ENCODE measurements around the gene ARHGAP22.

ARHGAP22 gene

DNA sequence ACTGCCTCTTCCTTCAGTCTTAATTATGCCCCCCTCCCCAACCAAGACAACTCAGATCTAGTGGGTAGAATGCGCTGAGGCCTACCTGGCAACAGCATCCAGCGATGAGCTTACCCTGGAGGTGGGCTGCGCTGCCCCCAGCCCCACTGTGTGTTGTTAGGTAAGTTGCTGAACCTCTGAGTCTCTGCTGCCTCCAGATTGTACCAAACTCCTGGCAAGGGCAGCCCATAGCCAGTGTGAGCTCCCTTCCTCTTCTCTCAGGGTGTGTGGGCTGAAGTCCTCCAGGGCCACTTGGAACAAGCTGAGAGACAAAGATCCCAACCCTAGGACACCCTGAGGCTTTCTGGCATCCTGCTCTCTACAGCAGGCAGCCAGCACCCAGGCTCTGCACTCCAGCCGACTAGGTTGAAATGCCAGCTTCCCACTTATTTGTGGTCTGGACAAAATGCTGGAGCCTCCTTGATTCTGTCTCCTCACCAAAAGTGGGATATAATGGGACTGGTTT, 135.3 kb downstream of the ARHGAP22 start:
- Histone ChIP-seq H2AFZ (ENCODE audit: low read length) (no peak overlapping the region), H3K79me2 (ENCODE audit: low read length) (no peaks in the 10 kb centered on the region), H3K27me3 (replicated peaks; ENCODE audit: insufficient read depth, low read length) (no peaks in the 10 kb centered on the region), H3K9me2 (replicated peaks; ENCODE audit: insufficient read depth, low read length) (no peaks in the 10 kb centered on the region), H3F3A (ENCODE audit: insufficient read depth, low read length) (no peaks in the 10 kb centered on the region), H3K27ac (ENCODE audit: low read length) (no peak overlapping the region), H3K9ac (ENCODE audit: low read length) (no peak overlapping the region), H4K20me1 (ENCODE audit: insufficient read depth, low read length) (no peaks in the 10 kb centered on the region), H3K4me1 (ENCODE audit: low read length) (no peaks in the 10 kb centered on the region), H3K4me2 (ENCODE audit: low read depth, low read length) (no peak overlapping the region), H3K4me3 (ENCODE audit: low read length) (no peak overlapping the region), H3K36me3 (replicated peaks; ENCODE audit: insufficient read depth, low read length) (no peaks in the 10 kb centered on the region), H3K9me3 (replicated peaks; ENCODE audit: insufficient read depth, low read length) (no peaks in the 10 kb centered on the region)
- TF ChIP-seq, protein P1, sequence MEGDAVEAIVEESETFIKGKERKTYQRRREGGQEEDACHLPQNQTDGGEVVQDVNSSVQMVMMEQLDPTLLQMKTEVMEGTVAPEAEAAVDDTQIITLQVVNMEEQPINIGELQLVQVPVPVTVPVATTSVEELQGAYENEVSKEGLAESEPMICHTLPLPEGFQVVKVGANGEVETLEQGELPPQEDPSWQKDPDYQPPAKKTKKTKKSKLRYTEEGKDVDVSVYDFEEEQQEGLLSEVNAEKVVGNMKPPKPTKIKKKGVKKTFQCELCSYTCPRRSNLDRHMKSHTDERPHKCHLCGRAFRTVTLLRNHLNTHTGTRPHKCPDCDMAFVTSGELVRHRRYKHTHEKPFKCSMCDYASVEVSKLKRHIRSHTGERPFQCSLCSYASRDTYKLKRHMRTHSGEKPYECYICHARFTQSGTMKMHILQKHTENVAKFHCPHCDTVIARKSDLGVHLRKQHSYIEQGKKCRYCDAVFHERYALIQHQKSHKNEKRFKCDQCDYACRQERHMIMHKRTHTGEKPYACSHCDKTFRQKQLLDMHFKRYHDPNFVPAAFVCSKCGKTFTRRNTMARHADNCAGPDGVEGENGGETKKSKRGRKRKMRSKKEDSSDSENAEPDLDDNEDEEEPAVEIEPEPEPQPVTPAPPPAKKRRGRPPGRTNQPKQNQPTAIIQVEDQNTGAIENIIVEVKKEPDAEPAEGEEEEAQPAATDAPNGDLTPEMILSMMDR (IDR thresholded peaks at IDR 0.05; ENCODE audit: low read length) = no peak
- TF ChIP-seq EZH2 (optimal IDR thresholded peaks at IDR 0.05; ENCODE audit: low read depth, low read length) (no peak), EZH2phosphoT487 (IDR thresholded peaks at IDR 0.05; ENCODE audit: low read length) (no peak)
- no peak for DNase-seq

DNA sequence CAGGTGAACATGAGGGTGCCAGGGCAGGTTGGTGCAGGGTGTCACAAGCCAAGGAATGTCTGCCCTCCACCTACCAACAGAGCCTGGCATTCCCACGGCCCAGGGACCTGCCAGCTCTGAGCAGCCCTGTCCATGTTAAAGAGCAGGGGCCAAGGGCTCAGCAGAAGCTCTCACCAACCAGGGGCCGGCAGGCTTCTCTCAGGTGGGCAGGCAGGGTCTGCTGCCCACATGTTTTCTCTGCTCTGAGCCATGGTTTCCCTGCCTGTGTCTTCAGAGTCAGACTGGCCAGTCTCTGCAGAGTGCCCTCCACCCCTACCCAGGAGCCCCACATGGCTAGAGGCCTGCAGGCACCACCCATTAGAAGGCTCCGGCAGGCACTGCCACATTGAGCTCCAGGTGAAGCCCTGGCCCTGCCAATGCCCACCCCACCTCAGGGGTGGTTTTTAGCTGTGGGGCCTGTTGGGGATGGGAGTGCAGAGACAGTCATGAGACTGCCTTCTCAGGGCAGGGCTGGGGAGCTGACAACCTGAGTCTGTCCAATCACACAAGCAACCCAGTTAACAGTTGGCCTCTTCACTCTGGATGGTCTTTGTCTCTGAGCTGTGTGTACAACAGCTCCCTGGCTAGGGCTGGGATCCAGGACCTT, 135.9 kb downstream of the ARHGAP22 start:
- Histone ChIP-seq H3K4me2 (ENCODE audit: low read depth, low read length) (no peak overlapping the region), H3K27ac (ENCODE audit: low read length) (no peak overlapping the region), H3K9me2 (replicated peaks; ENCODE audit: insufficient read depth, low read length) (no peaks in the 10 kb centered on the region), H3K27me3 (replicated peaks; ENCODE audit: insufficient read depth, low read length) (no peaks in the 10 kb centered on the region), H3K36me3 (replicated peaks; ENCODE audit: insufficient read depth, low read length) (no peaks in the 10 kb centered on the region), H3K9me3 (replicated peaks; ENCODE audit: insufficient read depth, low read length) (no peaks in the 10 kb centered on the region), H3K4me1 (ENCODE audit: low read length) (no peaks in the 10 kb centered on the region), H2AFZ (ENCODE audit: low read length) (no peak overlapping the region), H3K4me3 (ENCODE audit: low read length) (no peak overlapping the region), H3K9ac (ENCODE audit: low read length) (no peak overlapping the region), H4K20me1 (ENCODE audit: insufficient read depth, low read length) (no peaks in the 10 kb centered on the region), H3K79me2 (ENCODE audit: low read length) (no peaks in the 10 kb centered on the region), H3F3A (ENCODE audit: insufficient read depth, low read length) (no peaks in the 10 kb centered on the region)
- no peak for TF ChIP-seq EZH2 (optimal IDR thresholded peaks at IDR 0.05; ENCODE audit: low read depth, low read length)
- TF ChIP-seq, protein P1 (IDR thresholded peaks at IDR 0.05; ENCODE audit: low read length) = no peak
- no peak for TF ChIP-seq EZH2phosphoT487 (IDR thresholded peaks at IDR 0.05; ENCODE audit: low read length)
- DNase-seq = no peak

DNA sequence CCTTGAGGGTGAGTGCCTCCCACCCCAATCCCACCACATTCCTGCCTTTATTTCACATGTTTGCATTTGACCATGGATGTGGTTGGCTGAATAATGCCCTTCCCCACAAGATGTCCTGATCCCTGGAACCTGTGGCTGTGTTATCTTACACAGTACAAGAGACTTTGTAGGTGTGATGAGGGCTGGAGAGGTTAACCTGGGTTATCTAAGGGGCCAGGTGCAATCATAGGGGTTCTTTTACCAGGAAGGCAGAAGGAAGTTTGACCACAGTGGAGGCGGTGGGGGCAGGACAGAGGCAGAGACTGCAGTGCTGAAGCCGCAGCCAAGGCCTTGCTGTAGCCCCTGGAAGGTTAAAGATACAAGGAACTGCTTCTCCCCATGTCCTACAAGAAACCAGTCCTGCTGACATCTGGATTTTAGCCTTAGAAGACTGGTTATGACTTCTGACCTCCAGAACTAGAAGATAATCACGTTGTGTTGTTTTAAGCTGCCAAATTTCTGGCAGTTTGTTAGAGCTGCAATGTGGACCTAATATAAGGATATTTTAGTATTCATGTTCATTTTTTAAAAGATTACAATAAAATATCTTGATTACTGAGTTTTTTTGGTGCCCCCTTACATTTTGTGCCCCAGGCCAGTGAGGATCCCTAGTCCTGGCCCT, 136.6 kb downstream of the ARHGAP22 start:
- TF ChIP-seq, protein P1 (IDR thresholded peaks at IDR 0.05; ENCODE audit: low read length) = no peak
- TF ChIP-seq EZH2phosphoT487 (IDR thresholded peaks at IDR 0.05; ENCODE audit: low read length) = no peak
- TF ChIP-seq EZH2 (optimal IDR thresholded peaks at IDR 0.05; ENCODE audit: low read depth, low read length) = no peak
- Histone ChIP-seq H2AFZ (ENCODE audit: low read length) (no peak overlapping the region), H3K36me3 (replicated peaks; ENCODE audit: insufficient read depth, low read length) (no peaks in the 10 kb centered on the region), H3K9me2 (replicated peaks; ENCODE audit: insufficient read depth, low read length) (no peaks in the 10 kb centered on the region), H3K27ac (ENCODE audit: low read length) (no peak overlapping the region), H3K9ac (ENCODE audit: low read length) (no peak overlapping the region), H3F3A (ENCODE audit: insufficient read depth, low read length) (no peaks in the 10 kb centered on the region), H3K4me3 (ENCODE audit: low read length) (no peak overlapping the region), H3K9me3 (replicated peaks; ENCODE audit: insufficient read depth, low read length) (no peaks in the 10 kb centered on the region), H4K20me1 (ENCODE audit: insufficient read depth, low read length) (no peaks in the 10 kb centered on the region), H3K4me2 (ENCODE audit: low read depth, low read length) (no peak overlapping the region), H3K27me3 (replicated peaks; ENCODE audit: insufficient read depth, low read length) (no peaks in the 10 kb centered on the region), H3K79me2 (ENCODE audit: low read length) (no peaks in the 10 kb centered on the region), H3K4me1 (ENCODE audit: low read length) (no peaks in the 10 kb centered on the region)
- DNase-seq = no peak

Data from MM.1S (cell line).